Mucosa of descending colon (tissue), 3 donors: ENCODE results near the gene ROCK1. TPM values are rescaled to one million over a fixed set of nuclear protein-coding genes. Genes with fewer than 3 reads are reported as not detected.

Source experiments
- ATAC-seq: fragments of 200-7000 bp; cut with Tn5 transposase; one replicate; pipeline ENCODE4 v1.9.1; 2020; ENCODE audit warnings: mild to moderate bottlenecking, moderate library complexity
- DNase-seq, 3 donors: peaks; one replicate each; pipeline ENCODE4 v3.0.0-alpha.2; 2020
- H3K36me3 ChIP-seq: fragments of 200-600 bp; one replicate; pipeline ENCODE4 v1.8.0; 2021; ENCODE audit warnings: low read depth, mild to moderate bottlenecking
- H3K4me1 ChIP-seq: fragments of 200-600 bp; one replicate; pipeline ENCODE4 v1.8.0; 2021; ENCODE audit warnings: low read depth, mild to moderate bottlenecking
- H3K4me3 ChIP-seq: fragments of 200-600 bp; one replicate; pipeline ENCODE4 v1.8.0; 2021; ENCODE audit warnings: mild to moderate bottlenecking
- H3K9me3 ChIP-seq: fragments of 200-600 bp; one replicate; pipeline ENCODE4 v1.8.0; 2021; ENCODE audit warnings: mild to moderate bottlenecking
- intact Hi-C, 2 donors: fragments of 100-400 bp; cut with DNase I in 1 of 2; cut with micrococcal nuclease in 1 of 2; formaldehyde crosslinking; loops; one replicate each; pipeline versions ENCODE4 v1.11.0 to v1.11.1; 2022; cut with DNase I, micrococcal nuclease
- total RNA-seq, 3 donors: library from RNA; stranded (reverse); fragmentation: NEBNext Ultra II Directional in 2 of 3; extraction: Animal tissue kit (Norgen Biotek cat#: 25700) in 2 of 3; gene quantifications; one replicate each; pipeline versions ENCODE4 v1.2.1 to v1.2.4, GENCODE V29; 2021 to 2023
- TF ChIP-seq, protein P1 (sequence below): fragments of 200-600 bp; IDR thresholded peaks from one replicate; pipeline ENCODE4 v1.8.0; 2022; ENCODE audit warnings: antibody characterized with exemption, mild to moderate bottlenecking
- donor health status: DM: no; HTN: no; CAD: no; lungs with moderate emphysema.
- donor health status: DM: no; HTN: no; CAD: no.
- donor health status: DM: no; HTN: yes; CAD: no.

The ROCK1 gene
- total RNA-seq, 3 donors from 2014 or later: 33.0 to 57.3 (median 34.1) TPM

GRCh38 chr18:21100146-21100545, 11.5 kb downstream of the ROCK1 start:
- H3K4me1 ChIP-seq: peaks cover 3% of the 10 kb centered on the region
- no peak overlapping the region for H3K4me3 ChIP-seq
- ATAC-seq: no peak
- no peaks in the 10 kb centered on the region for H3K36me3 ChIP-seq
- TF ChIP-seq, protein P1, sequence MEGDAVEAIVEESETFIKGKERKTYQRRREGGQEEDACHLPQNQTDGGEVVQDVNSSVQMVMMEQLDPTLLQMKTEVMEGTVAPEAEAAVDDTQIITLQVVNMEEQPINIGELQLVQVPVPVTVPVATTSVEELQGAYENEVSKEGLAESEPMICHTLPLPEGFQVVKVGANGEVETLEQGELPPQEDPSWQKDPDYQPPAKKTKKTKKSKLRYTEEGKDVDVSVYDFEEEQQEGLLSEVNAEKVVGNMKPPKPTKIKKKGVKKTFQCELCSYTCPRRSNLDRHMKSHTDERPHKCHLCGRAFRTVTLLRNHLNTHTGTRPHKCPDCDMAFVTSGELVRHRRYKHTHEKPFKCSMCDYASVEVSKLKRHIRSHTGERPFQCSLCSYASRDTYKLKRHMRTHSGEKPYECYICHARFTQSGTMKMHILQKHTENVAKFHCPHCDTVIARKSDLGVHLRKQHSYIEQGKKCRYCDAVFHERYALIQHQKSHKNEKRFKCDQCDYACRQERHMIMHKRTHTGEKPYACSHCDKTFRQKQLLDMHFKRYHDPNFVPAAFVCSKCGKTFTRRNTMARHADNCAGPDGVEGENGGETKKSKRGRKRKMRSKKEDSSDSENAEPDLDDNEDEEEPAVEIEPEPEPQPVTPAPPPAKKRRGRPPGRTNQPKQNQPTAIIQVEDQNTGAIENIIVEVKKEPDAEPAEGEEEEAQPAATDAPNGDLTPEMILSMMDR: no peak
- no peak for DNase-seq
- H3K9me3 ChIP-seq: no peaks in the 10 kb centered on the region
- intact Hi-C loops: no loop called here

DNA sequence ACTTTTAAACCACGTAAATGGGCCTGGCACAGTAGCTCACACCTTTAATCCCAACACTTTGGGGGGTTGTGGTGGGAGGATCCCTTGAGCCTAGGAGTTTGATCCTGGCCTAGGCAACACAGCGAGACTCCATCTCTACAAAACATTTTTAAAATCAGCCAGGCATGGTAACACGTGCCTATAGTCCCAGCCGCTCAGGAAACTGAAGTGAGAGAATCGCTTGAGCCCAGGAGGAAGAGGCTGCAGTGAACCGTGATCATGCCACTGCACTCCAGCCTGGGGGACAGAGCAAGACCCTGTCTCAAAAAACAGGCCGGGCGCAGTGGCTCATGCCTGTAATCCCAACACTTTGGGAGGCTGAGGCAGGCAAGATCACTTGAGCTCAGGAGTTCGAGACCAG, 12.2 kb downstream of the ROCK1 start:
- Histone ChIP-seq H3K4me1 (peaks cover 3% of the 10 kb centered on the region), H3K9me3 (no peaks in the 10 kb centered on the region), H3K36me3 (no peaks in the 10 kb centered on the region), H3K4me3 (no peak overlapping the region)
- TF ChIP-seq, protein P1: no peak
- intact Hi-C loops: no loop called here
- DNase-seq (no peak), ATAC-seq (no peak)

DNA sequence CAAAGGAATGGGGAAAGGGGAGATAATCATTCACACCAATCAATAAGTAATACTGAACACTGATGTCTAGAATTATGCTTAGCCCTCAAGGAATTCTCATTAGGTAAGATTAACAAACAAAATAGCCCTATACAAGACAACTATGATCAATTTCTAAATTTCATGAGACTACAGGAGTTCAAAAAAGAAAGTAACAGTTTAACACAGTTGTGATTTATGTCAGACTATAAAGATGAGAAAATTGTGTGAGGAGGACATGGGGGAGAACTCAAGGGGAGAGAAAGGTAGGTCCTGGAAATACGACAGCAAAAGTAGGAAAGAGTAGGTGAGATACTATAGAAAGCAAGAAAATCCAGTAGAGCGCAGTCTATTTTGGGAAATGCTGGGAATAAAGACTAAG, 14.9 kb downstream of the ROCK1 start:
- intact Hi-C loops: no loop called here
- ATAC-seq: no peak

GRCh38 chr18:21093133-21093532, 18.5 kb downstream of the ROCK1 start:
- TF ChIP-seq, protein P1: no peak
- ATAC-seq: no peak
- no peaks in the 10 kb centered on the region for H3K4me1 ChIP-seq
- H3K9me3 ChIP-seq: no peaks in the 10 kb centered on the region
- no peak for DNase-seq
- intact Hi-C loops: no loop called here
- H3K36me3 ChIP-seq: no peaks in the 10 kb centered on the region
- no peak overlapping the region for H3K4me3 ChIP-seq

More for the DNA sequence above, 14.9 kb downstream of the ROCK1 start:
- Histone ChIP-seq H3K36me3 (no peaks in the 10 kb centered on the region), H3K4me1 (peaks cover 3% of the 10 kb centered on the region), H3K4me3 (no peak overlapping the region), H3K9me3 (no peaks in the 10 kb centered on the region)
- TF ChIP-seq, protein P1: no peak
- no peak for DNase-seq

GRCh38 chr18:21090680-21091079, 20.9 kb downstream of the ROCK1 start:
- TF ChIP-seq, protein P1: no peak
- intact Hi-C loops: no loop called here
- no peaks in the 10 kb centered on the region for H3K4me1 ChIP-seq
- H3K36me3 ChIP-seq: no peaks in the 10 kb centered on the region
- no peak overlapping the region for H3K4me3 ChIP-seq
- DNase-seq (no peak), ATAC-seq (no peak)
- H3K9me3 ChIP-seq: no peaks in the 10 kb centered on the region

DNA sequence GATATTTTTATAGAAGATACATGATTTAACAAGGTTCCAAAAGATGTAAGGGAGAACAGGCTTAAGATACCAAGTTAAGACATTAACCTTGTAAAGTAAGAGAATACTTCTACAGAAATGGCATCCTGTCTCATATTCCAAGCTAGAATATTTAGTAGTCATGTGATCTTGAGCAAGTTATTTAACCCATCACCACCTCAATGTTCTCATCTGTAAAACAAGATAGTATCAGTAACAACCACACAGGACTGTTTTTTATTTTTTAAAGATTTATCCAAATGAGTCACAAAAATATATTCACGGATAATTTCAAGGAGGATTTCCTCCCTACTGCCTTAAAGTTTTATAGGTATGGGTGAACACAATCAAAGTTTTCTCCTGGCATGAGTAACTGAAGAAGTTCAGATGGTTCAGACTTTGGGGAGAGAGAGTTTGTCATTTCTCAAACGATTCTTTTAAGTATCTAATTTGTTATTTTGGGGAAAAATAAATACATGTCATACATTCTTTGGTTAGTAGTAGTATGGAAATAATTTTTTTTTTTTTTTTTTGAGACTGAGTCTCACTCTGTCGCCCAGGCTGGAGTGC, 25.9 kb downstream of the ROCK1 start:
- intact Hi-C loops: no loop called here

More for the DNA sequence above, 25.9 kb downstream of the ROCK1 start:
- Histone ChIP-seq H3K4me3 (no peak overlapping the region), H3K4me1 (no peaks in the 10 kb centered on the region), H3K36me3 (no peaks in the 10 kb centered on the region), H3K9me3 (no peaks in the 10 kb centered on the region)
- TF ChIP-seq, protein P1: no peak
- no peak for DNase-seq
- no peak for ATAC-seq
